H7 (cell line): Measurements from ENCODE around the gene NAMPT. TPM values are rescaled to one million over a fixed set of nuclear protein-coding genes. Genes with fewer than 3 reads are reported as not detected.

Experiments
- DNase-seq: peaks from one replicate; pipeline ENCODE4 v3.0.0; 2012
- H3K27me3 ChIP-seq: 2 replicates; pipeline ENCODE4 v1.6.0; 2011; ENCODE audit warnings: mild to moderate bottlenecking, low read length; ENCODE audit not compliant: control insufficient read depth, insufficient read depth
- H3K36me3 ChIP-seq: replicated peaks from 2 replicates; pipeline ENCODE4 v1.5.1; 2011; ENCODE audit warnings: low read length; ENCODE audit not compliant: control insufficient read depth, insufficient read depth
- H3K4me3 ChIP-seq: 2 replicates; pipeline ENCODE4 v1.5.1; 2011; ENCODE audit warnings: low read depth, mild to moderate bottlenecking, control low read depth, low read length, moderate library complexity; ENCODE audit not compliant: insufficient read depth
- total RNA-seq: library from RNA; depleted of rRNA; stranded (reverse); fragments of >200 nt; shearing (Covaris generic); gene quantifications from 2 replicates; pipeline ENCODE4 v1.2.3, GENCODE V29; 2014

The NAMPT gene
- total RNA-seq, 1 experiment from 2014 or later = 59.5 TPM

DNA sequence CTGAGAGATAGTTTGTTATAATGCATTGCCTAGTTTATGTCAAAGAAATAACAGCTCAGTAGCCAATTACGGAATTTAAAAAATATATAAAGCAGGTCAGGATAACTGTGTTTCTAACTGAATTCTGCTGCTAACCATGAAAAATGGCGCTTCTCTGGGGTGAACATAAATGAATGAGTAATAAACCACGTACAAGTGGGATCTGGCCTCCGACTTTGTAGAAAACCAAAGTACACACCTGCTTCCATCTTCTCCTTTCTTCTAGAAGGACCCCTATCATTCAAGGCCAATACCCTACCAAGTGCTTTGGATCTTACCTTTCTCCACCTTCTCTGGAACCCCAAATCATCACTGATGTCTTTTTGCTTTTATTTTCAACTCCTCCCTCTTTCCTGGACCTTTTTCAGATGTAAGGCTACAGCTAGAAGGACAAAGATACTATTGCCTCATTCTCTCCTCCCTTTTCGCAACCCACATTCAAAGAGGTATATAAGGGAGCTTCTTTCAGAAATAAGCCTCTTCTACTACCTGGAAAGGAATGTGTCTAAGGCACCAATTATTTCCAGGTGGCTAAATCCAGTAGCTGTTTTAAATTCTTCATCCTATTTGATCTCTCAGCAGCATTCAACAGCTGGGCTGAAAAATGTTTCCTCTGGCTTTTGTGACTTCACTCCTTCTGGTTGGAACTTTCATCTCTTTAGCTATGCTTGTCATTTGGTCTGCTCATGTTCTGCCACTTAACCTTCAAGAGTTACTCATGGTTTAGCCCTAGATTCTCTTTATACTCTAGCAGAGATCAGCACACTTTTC is 37.7 kb downstream of the NAMPT start:
- Histone ChIP-seq H3K36me3 (no peaks in the 10 kb centered on the region; the same call in 1 of the 2 replicates), H3K27me3 (no peaks in the 10 kb centered on the region), H3K4me3 (no peak overlapping the region)
- no peak for DNase-seq

DNA sequence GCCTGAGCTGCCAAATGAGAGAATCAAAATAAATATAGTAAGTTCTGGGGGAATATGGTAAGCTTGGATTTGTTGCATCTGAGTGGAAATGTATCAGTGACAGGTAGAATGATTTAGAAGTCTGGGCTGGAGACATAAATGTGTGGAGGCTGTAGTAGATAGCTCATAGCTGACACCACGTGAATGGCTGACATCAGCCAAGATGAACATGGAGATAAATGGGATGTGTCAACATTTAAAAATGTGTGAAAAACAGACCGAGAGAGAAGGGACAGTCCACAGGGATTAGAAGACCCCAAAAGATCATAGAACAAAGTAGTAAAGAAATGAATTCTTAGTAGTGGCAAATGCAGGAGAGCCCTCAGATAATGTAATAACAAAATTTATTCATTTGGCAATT is 40.9 kb downstream of the NAMPT start:
- Histone ChIP-seq H3K4me3 (no peak overlapping the region), H3K27me3 (no peaks in the 10 kb centered on the region), H3K36me3 (no peaks in the 10 kb centered on the region; the same call in 1 of the 2 replicates)
- no peak for DNase-seq

DNA sequence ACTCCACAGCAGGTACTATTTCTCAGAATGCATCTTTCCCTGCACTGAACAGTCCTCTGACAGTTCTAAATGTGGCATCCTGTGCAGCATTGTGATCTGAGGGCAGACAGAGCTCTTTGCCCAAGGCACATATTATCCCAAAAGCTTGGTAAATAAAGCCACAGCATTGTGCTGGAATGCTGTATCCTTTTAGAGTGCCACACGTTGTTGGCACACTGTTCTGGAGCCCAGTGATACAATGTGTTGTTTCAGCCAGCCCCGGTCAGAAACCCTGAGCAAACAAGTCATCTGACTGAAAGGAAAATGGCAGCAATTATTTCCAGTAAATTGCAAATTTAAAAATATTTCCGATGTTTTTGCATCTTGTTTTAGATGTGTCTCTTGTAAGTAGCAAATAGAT is 45.4 kb downstream of the NAMPT start:
- no peak for DNase-seq
- Histone ChIP-seq H3K36me3 (no peaks in the 10 kb centered on the region), H3K4me3 (no peak overlapping the region), H3K27me3 (no peaks in the 10 kb centered on the region)

DNA sequence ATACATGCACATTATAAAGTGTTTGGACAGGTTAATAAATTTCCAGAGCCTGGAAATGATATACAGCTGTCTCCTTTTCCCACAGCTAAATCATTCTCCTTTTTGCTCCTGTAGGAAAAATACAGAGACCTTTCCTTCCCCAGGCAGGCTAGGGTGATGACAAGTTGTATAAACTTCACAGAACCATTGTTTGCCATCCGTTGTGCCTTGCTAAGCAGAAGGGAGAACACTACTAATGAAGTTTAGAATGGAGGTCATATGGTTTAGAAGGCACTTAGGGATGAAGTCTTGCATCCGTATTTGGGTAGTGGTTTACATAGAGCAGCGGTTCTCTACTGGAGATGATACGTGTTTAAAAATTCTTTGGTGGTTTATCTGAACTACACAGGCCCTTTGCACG is 46.0 kb downstream of the NAMPT start:
- Histone ChIP-seq H3K27me3 (no peaks in the 10 kb centered on the region), H3K36me3 (no peaks in the 10 kb centered on the region), H3K4me3 (no peak overlapping the region)
- no peak for DNase-seq

DNA sequence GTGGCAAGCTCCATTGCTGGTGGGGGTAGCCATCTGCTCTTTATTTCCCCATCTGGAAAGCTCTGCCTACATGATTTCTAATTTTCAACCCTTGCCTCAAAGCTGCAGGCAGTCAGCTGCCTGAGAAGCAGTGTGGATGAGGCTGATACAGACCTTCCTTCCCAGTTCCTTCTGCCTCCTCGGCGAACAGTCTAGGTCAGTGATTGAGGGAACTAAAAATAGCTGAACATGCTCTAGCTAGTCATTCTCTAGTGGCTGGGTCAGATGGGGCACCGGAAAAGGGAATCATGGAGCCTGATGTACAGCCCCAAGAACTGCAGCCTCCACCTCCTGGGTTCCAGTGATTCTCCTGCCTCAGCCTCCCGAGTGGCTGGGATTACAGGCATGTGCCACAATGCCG is 48.7 kb downstream of the NAMPT start:
- Histone ChIP-seq H3K27me3 (no peaks in the 10 kb centered on the region), H3K4me3 (no peak overlapping the region)
- DNase-seq = no peak

DNA sequence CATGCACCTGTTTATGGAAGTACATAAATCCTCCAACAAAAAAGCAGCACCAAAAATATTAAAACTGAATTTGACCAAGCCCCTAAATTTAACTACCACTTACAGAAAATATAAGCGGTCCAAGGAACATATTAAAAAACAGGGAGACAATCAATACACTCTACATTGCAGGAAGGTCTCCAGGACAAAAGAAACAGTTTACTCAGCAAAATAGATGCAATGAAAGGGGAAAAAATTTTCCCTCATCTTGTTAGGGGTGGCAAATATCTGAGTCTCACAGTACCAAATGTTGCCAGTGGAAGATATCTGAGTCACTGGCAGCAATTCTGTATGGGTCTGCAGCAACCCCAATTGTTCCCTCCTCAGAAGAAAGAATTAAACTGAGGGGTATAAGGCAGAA is 50.4 kb downstream of the NAMPT start:
- DNase-seq = no peak
- no peaks in the 10 kb centered on the region for H3K27me3 ChIP-seq
- no peaks in the 10 kb centered on the region for H3K36me3 ChIP-seq
- H3K4me3 ChIP-seq = no peak overlapping the region

More for the DNA sequence above, 48.7 kb downstream of the NAMPT start:
- no peaks in the 10 kb centered on the region for H3K36me3 ChIP-seq

DNA sequence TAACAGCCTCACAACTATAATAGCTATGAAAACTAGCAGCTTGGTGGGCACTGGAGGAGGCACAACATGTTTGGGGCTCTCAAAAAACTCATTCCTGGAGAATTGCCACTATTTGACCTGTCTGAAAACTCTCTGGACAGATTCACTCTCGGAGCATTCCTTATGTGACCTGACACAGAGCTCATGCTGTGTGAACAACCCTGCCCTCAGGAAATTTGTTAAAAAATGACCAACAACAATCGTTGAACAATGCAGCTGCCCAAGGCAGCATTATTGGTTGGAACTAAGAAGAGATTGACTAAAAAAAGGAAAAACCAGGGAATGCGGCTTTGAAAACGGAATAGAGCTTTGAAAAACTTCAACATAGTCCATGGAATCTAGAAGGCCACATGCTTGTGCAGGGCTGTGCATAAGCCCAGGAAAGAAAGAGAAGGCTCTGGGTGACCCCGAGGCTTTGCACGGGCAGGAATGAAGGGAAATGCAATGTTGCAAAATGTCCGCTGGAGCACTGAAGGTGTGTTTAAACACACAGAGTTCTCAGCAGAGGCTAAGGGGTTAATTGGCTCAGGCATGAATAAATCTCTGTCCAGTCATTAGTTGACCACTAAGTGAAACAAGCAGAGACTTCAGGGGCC is 52.8 kb downstream of the NAMPT start:
- Histone ChIP-seq H3K4me3 (no peak overlapping the region), H3K36me3 (no peaks in the 10 kb centered on the region), H3K27me3 (no peaks in the 10 kb centered on the region)
- DNase-seq = no peak

DNA sequence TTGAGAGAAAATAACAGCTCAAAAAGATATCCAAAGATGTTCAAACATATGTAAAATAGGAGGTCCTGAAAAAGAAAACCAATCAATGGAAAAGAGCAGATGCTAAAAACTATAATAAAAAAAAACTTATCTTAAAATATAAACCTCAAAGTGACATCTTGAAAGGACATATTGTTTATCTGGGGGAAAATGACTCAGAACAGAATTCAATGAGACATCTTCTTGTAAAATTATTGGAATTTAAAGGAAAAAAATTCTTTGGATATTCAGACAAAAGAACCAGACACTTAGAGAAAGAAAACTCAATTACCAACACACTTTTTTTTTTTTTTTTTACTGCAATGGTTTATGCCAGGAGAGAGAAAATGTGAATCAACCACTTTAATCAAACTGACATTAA is 58.9 kb downstream of the NAMPT start:
- DNase-seq = no peak
- no peaks in the 10 kb centered on the region for H3K27me3 ChIP-seq
- H3K36me3 ChIP-seq = no peaks in the 10 kb centered on the region
- H3K4me3 ChIP-seq = no peak overlapping the region

DNA sequence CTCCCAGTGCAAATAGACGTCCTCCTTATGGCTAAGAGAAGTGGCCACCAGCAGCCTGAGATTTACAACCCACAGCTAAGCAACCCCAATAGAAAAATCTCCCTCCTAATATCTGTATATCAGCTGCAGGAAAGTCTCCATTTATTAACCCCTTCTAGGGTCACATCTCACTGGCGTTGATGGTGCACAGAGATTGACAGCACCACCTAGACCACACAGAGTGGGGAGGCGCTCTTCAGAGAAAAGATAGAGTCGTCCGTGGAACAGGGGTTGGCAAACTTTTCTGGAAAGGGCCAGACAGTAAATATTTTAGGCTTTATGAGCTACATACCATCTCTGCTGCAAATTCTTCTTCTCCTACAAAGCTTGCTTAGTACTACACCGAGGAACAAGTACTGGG is 60.0 kb downstream of the NAMPT start:
- Histone ChIP-seq H3K36me3 (no peaks in the 10 kb centered on the region), H3K27me3 (no peaks in the 10 kb centered on the region), H3K4me3 (no peak overlapping the region)
- DNase-seq = no peak

DNA sequence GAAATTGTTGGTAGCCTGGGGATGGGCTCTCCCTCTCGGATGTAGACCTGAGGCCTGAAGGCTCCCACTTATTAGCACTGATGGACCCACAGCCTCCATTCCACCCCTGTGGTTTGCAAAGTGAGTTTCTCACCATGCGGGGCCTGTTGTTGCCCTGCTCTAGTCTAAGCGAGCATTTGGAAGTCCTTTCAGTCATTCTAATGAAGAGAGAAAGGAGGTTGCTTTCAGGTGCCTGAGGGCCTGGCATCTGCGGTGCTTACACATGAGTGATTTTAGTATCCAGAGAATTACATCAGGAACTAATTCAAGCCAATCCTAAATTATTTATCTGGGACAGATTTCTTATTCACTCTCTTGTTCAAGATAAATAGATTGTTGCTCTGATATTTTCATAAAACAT is 61.6 kb downstream of the NAMPT start:
- Histone ChIP-seq H3K27me3 (no peaks in the 10 kb centered on the region), H3K36me3 (no peaks in the 10 kb centered on the region), H3K4me3 (no peak overlapping the region)
- no peak for DNase-seq

DNA sequence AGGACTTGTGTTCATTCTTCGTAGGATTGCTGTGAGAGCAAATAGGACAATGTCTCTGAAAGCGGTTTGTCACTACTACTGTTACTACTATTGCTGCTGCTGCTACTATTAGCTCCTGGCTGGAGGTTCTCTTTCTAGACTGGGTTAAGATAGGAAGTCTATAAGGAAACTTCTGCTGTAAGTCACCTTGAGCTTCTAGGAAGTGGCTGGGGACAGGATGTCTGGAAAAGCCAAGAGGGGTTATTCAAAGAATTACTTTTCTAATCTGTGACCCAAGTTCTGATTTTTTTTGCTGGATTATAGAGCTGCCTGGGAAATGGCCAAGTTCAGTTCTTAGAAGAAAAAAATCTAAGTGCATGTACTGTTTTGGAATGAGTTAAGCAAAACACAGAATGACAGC is 62.2 kb downstream of the NAMPT start:
- H3K4me3 ChIP-seq = no peak overlapping the region
- no peaks in the 10 kb centered on the region for H3K27me3 ChIP-seq
- no peaks in the 10 kb centered on the region for H3K36me3 ChIP-seq
- DNase-seq = no peak

DNA sequence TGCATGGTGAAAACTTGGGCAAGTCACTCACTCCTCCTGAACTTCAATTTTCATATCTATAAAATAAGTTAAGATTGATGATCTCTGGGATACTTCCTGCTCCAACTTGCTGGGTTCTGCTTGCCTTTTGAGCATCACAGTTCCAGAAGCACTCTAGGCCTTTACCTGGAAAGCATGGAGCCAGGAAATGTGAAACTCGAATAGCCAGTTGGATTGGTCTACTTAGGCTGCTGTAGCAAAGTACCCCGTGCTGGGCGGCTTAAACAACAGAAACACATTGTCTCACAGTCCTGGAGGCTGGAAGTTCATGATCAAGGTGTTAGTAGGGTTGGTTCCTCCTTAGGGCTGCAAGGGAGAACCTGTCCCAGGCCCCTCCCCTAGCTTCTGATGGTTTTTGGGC is 64.5 kb downstream of the NAMPT start:
- H3K36me3 ChIP-seq = no peaks in the 10 kb centered on the region
- no peak for DNase-seq
- H3K27me3 ChIP-seq = no peaks in the 10 kb centered on the region

DNA sequence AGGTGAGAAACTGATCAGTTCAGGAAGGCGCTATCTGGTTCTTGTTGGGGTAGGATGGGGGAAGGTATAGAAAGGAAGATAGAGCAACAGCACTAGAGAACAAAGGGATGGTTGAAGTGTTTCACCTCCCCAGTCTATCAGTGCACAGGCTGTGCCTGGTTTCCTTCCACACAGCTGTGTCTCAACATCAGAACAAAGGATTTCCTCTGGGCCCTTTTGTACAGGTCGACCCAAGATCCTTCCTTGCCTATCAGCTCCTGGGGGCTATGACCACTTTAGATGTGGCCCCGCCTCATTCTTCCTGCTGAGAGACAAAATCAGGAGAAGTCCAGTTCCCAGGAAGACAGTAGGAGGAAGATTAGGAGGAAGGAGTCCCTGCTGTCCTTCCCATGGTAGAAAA is 65.6 kb downstream of the NAMPT start:
- H3K27me3 ChIP-seq = no peaks in the 10 kb centered on the region
- H3K4me3 ChIP-seq = no peak overlapping the region
- H3K36me3 ChIP-seq = no peaks in the 10 kb centered on the region
- no peak for DNase-seq

More for the DNA sequence above, 64.5 kb downstream of the NAMPT start:
- no peak overlapping the region for H3K4me3 ChIP-seq

DNA sequence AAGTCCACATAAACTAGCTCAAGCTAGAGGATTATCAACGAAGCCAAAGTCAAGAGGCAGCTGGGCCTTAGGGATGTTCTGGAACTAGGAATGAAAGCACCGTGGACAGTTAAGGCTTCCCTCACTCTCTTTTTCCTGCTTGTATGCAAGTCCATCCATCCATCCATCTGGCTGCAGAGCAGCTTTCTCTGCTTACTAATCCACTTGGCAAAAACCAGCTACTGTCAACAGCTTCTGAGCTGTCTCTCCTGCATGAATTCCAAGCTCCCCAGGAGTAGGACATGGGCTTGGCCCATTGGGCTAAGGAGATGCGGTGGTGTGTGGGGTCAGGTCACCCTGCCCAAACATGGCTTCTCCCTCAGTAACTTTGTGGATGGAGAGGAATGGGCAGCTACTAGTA is 66.2 kb downstream of the NAMPT start:
- DNase-seq = no peak
- H3K27me3 ChIP-seq = no peaks in the 10 kb centered on the region
- no peaks in the 10 kb centered on the region for H3K36me3 ChIP-seq
- H3K4me3 ChIP-seq = no peak overlapping the region

DNA sequence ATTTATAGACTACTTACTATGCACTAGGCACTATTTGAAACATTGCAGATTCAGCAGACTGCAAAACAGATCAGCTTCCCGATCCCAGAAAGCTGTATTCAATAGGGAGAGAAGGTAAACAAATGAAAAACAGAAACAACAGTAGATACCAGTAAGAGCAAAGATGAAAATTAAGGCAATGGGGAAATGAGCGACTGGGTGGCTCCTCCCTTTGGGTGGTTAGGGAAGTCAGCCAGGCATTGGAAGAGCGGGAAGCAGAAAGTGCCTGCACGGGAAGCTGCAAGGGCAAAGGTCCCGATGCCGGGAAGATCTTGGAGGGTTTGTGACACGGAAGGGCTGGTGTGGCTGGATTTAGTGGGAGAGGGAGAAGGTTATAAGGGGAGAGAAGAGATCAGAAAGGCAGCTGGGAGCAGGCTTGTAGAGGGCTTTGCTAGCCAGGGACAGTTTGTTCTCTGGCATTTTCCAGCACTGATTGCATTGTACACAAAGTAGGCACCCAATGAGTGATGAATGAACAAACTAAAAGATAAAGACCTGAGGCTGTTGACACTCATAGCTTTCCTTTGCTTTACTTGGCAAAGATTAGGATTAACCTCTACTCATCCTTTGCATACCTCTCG is 67.8 kb downstream of the NAMPT start:
- Histone ChIP-seq H3K36me3 (no peaks in the 10 kb centered on the region), H3K27me3 (no peaks in the 10 kb centered on the region), H3K4me3 (no peak overlapping the region)
- no peak for DNase-seq
